ENCODE measurements around the gene CD180.

CD180 gene

GRCh38 chr5:67140413-67140812 is 56.2 kb downstream of the CD180 start:
- H3K27me3 ChIP-seq (ENCODE audit: control insufficient read depth in 1 of 2, insufficient read depth in 2 of 2, low read length in 2 of 2) = no peaks in the 10 kb centered on the region
- H3K9me3 ChIP-seq (ENCODE audit: control insufficient read depth in 1 of 2, low read length in 2 of 2) = no peaks in the 10 kb centered on the region
- H3K4me1 ChIP-seq (ENCODE audit: control insufficient read depth in 1 of 2, insufficient read depth in 2 of 2, low read length in 2 of 2) = peaks cover 7 to 13% of the 10 kb centered on the region in 2 donors
- no peak overlapping the region for H3K9ac ChIP-seq (ENCODE audit: low read depth in 1 of 2, low read length in 2 of 2)
- H3K4me3 ChIP-seq (ENCODE audit: low read depth in 1 of 2, low read length in 2 of 2) = no peak overlapping the region
- no peak overlapping the region for H3K27ac ChIP-seq (ENCODE audit: low read depth, low read length)
- peaks cover 9 to 30% of the 10 kb centered on the region in 2 donors for H3K36me3 ChIP-seq (ENCODE audit: control insufficient read depth in 1 of 2, insufficient read depth in 2 of 2, low read length in 2 of 2)

GRCh38 chr5:67139030-67139429 is 57.6 kb downstream of the CD180 start:
- H3K27ac ChIP-seq (ENCODE audit: low read depth, low read length) = no peak overlapping the region
- peaks cover 13 to 23% of the 10 kb centered on the region in 2 donors for H3K36me3 ChIP-seq (ENCODE audit: control insufficient read depth in 1 of 2, insufficient read depth in 2 of 2, low read length in 2 of 2)
- H3K9me3 ChIP-seq (ENCODE audit: control insufficient read depth in 1 of 2, low read length in 2 of 2) = no peaks in the 10 kb centered on the region
- H3K9ac ChIP-seq (ENCODE audit: low read depth in 1 of 2, low read length in 2 of 2) = no peak overlapping the region
- H3K4me1 ChIP-seq (ENCODE audit: control insufficient read depth in 1 of 2, insufficient read depth in 2 of 2, low read length in 2 of 2) = peaks cover 5 to 8% of the 10 kb centered on the region in 2 donors
- H3K4me3 ChIP-seq (ENCODE audit: low read depth in 1 of 2, low read length in 2 of 2) = no peak overlapping the region
- H3K27me3 ChIP-seq (ENCODE audit: control insufficient read depth in 1 of 2, insufficient read depth in 2 of 2, low read length in 2 of 2) = no peaks in the 10 kb centered on the region

DNA sequence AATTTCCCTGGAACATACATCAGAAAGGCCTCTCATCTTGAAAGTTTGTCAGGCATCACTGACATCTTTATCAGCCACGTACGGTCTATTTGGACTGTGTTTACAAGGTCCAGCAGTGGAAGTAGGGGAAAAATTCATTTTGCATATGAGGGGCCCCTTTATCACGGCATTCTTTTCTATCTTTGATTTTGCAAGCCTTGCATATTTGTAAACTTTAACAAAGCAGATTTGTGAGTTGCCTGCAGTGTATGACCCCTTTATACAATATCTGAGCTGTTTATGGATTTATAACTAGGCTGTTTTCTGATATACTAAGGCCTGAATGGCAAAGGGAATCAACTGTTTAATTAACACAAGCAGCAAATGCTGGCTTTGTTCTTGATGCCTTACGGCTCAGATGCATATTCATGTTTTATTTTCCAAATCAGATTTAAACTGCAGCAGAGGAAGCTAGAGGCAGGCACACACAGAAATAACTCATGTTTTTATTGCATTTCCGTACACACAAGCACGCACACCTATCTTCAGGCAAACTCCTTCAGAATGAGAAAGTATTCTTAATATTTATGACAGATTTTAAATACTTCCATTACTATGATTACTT is 61.1 kb downstream of the CD180 start:
- H3K36me3 ChIP-seq (ENCODE audit: control insufficient read depth in 1 of 2, insufficient read depth in 2 of 2, low read length in 2 of 2) = peaks cover 7 to 14% of the 10 kb centered on the region in 2 donors
- H3K4me1 ChIP-seq (ENCODE audit: control insufficient read depth in 1 of 2, insufficient read depth in 2 of 2, low read length in 2 of 2) = no peaks in the 10 kb centered on the region
- no peaks in the 10 kb centered on the region for H3K9me3 ChIP-seq (ENCODE audit: control insufficient read depth in 1 of 2, low read length in 2 of 2)

GRCh38 chr5:67133776-67134175 is 62.8 kb downstream of the CD180 start:
- Histone ChIP-seq H3K27me3 (ENCODE audit: control insufficient read depth in 1 of 2, insufficient read depth in 2 of 2, low read length in 2 of 2) (no peaks in the 10 kb centered on the region), H3K4me3 (ENCODE audit: low read depth in 1 of 2, low read length in 2 of 2) (no peak overlapping the region), H3K27ac (ENCODE audit: low read depth, low read length) (no peak overlapping the region), H3K36me3 (ENCODE audit: control insufficient read depth in 1 of 2, insufficient read depth in 2 of 2, low read length in 2 of 2) (peaks cover 11 to 14% of the 10 kb centered on the region in 2 donors), H3K4me1 (ENCODE audit: control insufficient read depth in 1 of 2, insufficient read depth in 2 of 2, low read length in 2 of 2) (no peaks in the 10 kb centered on the region), H3K9ac (ENCODE audit: low read depth in 1 of 2, low read length in 2 of 2) (no peak overlapping the region), H3K9me3 (ENCODE audit: control insufficient read depth in 1 of 2, low read length in 2 of 2) (no peaks in the 10 kb centered on the region)

More for the DNA sequence above, 61.1 kb downstream of the CD180 start:
- Histone ChIP-seq H3K27ac (ENCODE audit: low read depth, low read length) (no peak overlapping the region), H3K4me3 (ENCODE audit: low read depth in 1 of 2, low read length in 2 of 2) (no peak overlapping the region), H3K9ac (ENCODE audit: low read depth in 1 of 2, low read length in 2 of 2) (no peak overlapping the region), H3K27me3 (ENCODE audit: control insufficient read depth in 1 of 2, insufficient read depth in 2 of 2, low read length in 2 of 2) (no peaks in the 10 kb centered on the region)

DNA sequence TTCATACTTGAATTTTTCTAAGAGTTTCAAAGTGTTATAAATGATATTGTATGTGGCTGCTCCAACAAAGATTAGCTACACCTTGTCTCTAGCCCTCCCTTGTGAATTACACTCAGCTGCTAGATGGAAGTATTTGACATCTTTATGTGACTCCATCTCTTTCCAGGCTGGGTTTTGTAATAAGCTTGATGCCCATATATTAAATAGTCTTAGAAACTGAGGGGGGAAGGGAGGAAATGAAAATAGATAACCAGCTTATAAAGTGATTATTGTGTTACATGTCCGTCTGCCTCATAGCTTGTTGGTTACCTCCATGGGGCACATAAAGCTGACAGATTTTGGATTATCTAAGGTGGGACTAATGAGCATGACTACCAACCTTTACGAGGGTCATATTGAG is 63.4 kb downstream of the CD180 start:
- Histone ChIP-seq H3K4me1 (ENCODE audit: control insufficient read depth in 1 of 2, insufficient read depth in 2 of 2, low read length in 2 of 2) (no peaks in the 10 kb centered on the region), H3K4me3 (ENCODE audit: low read depth in 1 of 2, low read length in 2 of 2) (no peak overlapping the region), H3K9me3 (ENCODE audit: control insufficient read depth in 1 of 2, low read length in 2 of 2) (no peaks in the 10 kb centered on the region), H3K36me3 (ENCODE audit: control insufficient read depth in 1 of 2, insufficient read depth in 2 of 2, low read length in 2 of 2) (peaks cover 11 to 14% of the 10 kb centered on the region in 2 donors), H3K27me3 (ENCODE audit: control insufficient read depth in 1 of 2, insufficient read depth in 2 of 2, low read length in 2 of 2) (no peaks in the 10 kb centered on the region), H3K27ac (ENCODE audit: low read depth, low read length) (no peak overlapping the region), H3K9ac (ENCODE audit: low read depth in 1 of 2, low read length in 2 of 2) (no peak overlapping the region)

- Histone ChIP-seq H3K4me3 (ENCODE audit: low read depth in 1 of 2, low read length in 2 of 2) (no peak overlapping the region), H3K9me3 (ENCODE audit: control insufficient read depth in 1 of 2, low read length in 2 of 2) (no peaks in the 10 kb centered on the region), H3K27me3 (ENCODE audit: control insufficient read depth in 1 of 2, insufficient read depth in 2 of 2, low read length in 2 of 2) (no peaks in the 10 kb centered on the region), H3K9ac (ENCODE audit: low read depth in 1 of 2, low read length in 2 of 2) (no peak overlapping the region), H3K27ac (ENCODE audit: low read depth, low read length) (no peak overlapping the region), H3K36me3 (ENCODE audit: control insufficient read depth in 1 of 2, insufficient read depth in 2 of 2, low read length in 2 of 2) (peaks cover 3 to 11% of the 10 kb centered on the region in 2 donors), H3K4me1 (ENCODE audit: control insufficient read depth in 1 of 2, insufficient read depth in 2 of 2, low read length in 2 of 2) (no peaks in the 10 kb centered on the region)
Observed at GRCh38 chr5:67129768-67130167, 66.8 kb downstream of the CD180 start.
